T47D (cell line): Measurements from ENCODE around the gene RDM1.
A peak's percentile ranks its signal among the peaks of the same experiment; 100 is the strongest.

Experiments
- DNase-seq, 2 experiments: peaks; one replicate each; pipeline versions ENCODE4 v3.0.0 to v3.0.0-alpha.2; 2011 to 2012; ENCODE audit warnings: low read depth in 1 of 2, low spot score in 1 of 2
- JUND ChIP-seq: IDR thresholded peaks from 2 replicates; pipeline ENCODE4 v1.6.1; 2012; ENCODE audit warnings: low read depth
- in situ Hi-C: cut with HindIII; loops from 2 replicates; pipeline ENCODE4 v1.10.0; 2016; ENCODE audit warnings: low sequenced_read_pairs, low pct_unique_long_range_greater_than_20kb

The RDM1 gene

DNA sequence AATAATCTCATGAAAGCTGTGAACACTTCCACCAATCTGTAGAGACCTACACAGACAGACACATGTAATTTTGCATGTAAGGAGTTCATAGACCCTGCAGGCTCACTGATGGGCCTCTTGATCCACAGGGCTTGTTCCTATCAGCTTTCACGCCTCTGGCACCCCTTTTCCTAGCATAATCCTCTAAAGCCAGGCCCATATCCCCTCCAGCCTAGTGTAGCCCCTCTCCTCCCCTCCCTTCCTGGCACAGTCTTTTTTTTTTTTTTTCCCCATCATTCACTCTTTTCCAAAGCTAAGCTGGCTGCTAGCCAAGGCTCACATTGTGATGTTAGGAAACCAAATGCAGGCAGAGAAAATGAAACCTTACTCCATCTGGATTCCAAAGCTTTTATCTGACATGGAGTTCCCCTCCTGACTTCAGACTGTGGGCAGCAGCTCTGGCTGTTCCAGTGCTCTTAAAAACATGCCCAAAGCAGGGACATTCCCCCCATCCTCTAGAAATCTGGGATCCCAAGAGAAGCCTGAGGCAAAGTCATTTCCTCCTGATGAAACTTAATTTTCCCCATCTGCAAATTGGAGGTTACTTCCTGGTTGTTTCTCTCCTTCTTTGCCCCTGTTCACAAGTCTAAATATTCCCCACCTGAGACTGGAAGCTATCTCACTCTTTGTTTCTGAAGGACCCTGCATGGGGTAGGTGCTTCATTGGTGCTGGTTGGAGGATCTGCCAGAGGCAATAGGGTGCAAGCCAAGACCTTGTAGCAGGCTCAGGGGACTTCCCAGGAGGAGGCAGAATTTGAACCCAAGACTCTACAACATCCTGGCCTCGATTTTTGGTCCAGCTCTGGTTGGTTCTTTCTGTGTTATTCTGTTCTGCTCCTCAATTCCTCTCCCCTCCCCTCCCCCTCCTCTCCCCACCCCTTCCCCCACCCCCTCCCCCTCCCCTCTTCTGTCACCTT is 40.5 kb downstream of the RDM1 start:
- in situ Hi-C loops, result no loop called here
- TF ChIP-seq JUND, result no peak
- DNase-seq, result peak in 1 of 2 experiments; percentile 18

DNA sequence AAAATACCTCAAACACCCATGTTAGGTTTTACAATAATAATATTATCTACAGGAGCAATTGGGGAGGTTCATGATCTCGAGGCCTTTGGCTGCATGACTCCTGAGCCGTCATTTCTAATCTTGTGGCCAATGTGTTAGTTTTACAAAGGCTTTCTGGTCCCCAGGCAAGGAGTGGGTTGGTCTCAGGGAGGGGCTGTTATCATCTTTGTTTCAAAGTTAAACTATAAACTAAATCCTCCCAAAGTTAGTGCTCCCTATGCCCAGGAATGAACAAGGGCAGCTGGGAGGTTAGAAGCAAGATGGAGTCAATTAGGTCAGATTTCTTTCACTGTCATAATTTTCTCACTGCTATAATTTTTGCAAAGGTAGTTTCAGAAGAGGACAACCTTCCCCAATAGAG is 41.3 kb downstream of the RDM1 start:
- in situ Hi-C loops, result no loop called here
- DNase-seq, result no peak
- no peak for TF ChIP-seq JUND

DNA sequence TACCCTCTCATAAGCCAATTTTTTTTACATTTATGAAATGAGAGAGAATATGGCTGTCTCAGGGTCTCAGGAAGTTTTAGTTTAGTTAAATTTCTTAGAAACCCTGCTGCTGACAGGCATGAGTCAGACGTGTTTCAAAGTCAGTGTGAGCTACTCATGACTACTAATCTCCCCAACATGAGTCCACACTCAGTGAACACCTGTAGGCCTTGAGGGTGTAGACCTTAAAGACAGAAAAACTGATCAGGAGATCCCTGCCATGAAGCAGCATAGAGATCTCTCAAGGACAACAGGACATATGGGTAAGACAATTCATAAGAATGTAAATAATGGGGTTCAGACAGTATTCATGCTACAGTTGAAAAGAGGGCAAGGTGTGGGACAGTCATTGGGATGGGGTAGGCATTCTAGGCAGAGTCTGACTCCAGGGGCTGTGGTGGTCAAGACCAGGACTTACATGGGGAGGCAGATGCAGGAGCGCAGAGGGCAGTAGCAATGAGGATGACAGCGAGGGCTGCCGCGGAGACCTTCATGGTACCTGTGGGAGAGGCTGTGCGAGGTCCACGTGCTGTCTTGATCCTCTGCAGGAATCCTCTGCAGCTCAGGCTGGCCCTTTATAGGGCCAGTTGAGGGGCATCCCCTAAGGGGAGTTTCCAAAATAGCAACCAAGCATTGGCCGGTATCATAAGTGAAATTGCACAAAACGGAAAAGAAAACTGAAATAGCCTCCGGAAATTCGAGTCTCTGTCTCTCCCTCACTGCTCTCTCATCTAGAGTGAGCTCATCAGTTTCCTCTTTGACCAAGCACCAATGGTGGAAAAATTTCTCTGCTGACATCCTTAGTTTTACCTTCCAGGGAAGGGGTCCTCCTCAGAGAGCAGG is 50.6 kb downstream of the RDM1 start, which contains the start of gene CCL5:
CCL5 (minus strand) TSS at position 588 of the 882 bp plus-strand sequence.
- TF ChIP-seq JUND, result no peak
- in situ Hi-C loops, result no loop called here
- DNase-seq, result no peak

DNA sequence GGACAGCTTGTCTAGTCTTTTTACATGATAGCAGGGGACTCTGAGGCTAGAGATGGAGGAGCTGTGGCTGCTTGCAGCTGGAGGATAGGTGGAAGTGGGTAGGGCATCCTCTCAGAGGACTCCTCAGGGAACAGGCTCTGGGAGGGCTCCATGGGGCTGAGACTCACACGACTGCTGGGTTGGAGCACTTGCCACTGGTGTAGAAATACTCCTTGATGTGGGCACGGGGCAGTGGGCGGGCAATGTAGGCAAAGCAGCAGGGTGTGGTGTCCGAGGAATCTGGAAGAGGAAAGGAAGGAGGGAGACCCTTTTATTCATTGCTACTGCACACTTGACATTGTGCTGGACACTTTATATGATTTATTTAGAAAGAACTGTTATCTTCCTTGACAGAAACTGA is 52.2 kb downstream of the RDM1 start:
- TF ChIP-seq JUND, result no peak
- in situ Hi-C loops, result no loop called here
- DNase-seq, result no peak

DNA sequence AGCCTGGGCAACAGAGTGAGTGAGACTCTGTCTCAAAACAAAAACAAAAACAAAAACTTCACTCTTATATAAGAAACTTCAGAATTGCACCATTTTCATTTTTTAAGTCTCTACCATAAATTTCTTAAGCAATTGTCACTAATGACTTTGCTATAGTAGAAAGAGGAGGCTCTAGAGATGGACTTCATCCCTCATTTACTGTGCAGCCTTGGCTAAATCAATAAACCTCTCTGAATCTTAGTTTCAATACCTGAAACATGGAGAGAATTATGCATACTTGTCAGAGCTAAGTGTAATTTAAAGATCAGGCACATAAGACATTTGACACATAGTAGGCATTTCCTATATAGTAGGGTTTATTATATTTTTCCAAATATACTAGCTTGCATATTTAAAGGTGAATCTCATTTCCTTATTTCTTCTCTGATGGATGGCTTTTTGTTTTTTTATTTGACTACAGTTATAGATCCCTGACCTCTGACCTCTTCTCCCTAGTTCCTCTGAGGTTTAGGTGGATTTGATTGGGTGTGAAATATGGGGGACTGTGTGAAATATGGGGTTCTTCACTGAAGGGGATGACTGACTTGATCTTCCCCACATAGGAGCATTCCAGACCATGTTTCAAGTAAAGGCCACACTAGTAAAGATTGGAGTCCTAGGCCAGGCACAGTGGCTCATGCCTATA is 53.1 kb downstream of the RDM1 start:
- no peak for DNase-seq
- TF ChIP-seq JUND, result no peak
- in situ Hi-C loops, result no loop called here

DNA sequence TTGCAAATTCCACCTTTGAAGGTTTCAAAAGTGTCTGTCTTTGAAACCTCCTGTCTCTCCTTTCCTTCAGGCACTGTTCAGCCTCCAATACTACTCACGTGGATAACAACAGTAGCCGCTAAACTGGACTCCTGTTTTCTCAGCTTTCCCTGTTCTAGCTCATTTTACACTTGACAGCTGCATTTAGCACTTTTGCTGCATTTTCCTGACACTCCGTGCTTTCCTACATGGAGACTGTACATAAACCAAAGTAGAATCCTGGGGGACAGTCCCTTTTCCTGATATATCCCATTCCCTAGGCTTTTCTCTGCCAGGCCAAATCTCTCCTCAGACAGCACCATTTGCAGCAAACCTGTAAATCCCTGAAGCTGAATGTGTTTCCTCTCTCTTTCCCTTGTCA is 54.0 kb downstream of the RDM1 start:
- no peak for DNase-seq
- no peak for TF ChIP-seq JUND
- in situ Hi-C loops, result no loop called here

DNA sequence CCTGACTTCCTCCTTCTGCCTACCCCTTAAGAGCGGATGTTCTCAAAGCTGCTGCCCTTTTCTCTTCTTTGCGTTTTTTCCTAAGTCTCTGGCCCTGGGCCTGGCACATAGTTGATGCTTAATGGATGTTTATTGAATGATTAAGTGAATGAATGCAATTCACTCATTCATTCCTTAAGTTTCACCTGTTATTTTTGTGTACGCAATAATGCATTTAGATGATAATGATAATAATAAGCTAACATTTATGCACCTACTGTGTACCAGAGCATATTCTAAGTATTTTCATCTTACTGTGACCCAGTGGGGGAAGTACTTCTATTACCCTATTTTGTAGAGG is 54.8 kb downstream of the RDM1 start:
- no peak for DNase-seq
- in situ Hi-C loops, result no loop called here
- TF ChIP-seq JUND, result no peak

DNA sequence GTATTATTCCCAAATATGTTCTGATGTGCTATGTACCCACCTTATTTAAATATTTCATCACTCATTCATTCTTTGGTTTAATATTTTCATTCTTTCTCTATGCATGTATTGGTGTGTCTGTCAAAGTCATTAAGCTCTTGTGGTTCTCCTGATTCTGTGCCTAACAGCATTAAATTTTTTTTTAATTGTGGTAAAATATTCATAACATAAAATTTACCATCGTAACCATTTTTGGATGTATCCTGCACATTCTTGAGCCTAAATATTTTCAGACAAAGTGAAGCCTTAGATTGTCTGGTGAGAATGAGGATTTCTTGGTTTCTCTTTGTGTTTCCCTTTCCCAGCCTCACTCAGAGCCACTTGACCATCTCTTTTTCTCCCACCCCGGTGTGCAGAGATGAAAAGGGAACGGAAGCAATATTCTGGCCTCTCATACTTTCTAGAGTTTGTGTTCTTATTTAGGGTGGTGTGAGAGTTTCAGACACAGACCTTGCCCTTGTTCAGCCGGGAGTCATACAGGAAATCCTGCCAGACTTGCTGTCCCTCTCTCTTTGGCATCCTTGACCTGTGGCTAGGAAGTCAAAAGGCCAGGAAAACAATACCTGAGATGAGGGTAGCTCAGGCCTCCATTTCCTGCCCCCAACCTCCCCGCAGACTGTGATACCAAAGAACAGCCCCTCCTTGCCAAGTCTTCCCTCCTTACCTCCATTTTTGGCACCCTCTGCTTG is 55.3 kb downstream of the RDM1 start:
- in situ Hi-C loops, result no loop called here
- TF ChIP-seq JUND, result no peak
- DNase-seq, result no peak

DNA sequence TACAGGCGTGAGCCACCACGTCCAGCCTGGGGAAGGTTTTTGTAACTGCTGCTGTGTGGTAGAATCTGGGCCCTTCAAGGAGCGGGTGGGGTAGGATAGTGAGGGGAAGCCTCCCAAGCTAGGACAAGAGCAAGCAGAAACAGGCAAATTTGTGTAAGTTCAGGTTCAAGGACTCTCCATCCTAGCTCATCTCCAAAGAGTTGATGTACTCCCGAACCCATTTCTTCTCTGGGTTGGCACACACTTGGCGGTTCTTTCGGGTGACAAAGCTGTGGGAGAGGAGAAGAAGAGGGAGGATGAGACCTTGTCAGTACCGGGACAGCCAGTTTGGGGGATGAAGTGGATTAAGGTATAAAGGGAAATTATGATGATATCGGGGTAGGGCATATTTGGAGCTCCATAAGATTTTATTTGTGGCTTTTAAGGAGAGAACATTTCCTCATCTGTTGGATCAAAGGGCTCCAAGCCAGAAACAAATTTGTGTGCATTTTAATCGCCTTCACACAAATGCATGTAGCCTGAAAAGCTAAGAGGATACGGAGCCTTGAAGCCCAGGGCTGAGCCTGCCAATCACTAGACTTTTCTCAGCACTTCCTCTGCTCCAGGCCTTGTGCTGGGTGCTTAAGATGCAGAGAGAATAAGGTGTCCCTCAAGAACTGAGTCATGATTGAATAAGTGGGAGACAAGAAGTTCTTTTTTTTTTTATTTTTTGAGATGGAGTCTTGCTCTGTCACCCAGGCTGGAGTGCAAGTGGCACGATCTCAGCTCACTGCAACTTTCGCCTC is 58.2 kb downstream of the RDM1 start:
- in situ Hi-C loops, result no loop called here
- DNase-seq, result no peak
- TF ChIP-seq JUND, result no peak

DNA sequence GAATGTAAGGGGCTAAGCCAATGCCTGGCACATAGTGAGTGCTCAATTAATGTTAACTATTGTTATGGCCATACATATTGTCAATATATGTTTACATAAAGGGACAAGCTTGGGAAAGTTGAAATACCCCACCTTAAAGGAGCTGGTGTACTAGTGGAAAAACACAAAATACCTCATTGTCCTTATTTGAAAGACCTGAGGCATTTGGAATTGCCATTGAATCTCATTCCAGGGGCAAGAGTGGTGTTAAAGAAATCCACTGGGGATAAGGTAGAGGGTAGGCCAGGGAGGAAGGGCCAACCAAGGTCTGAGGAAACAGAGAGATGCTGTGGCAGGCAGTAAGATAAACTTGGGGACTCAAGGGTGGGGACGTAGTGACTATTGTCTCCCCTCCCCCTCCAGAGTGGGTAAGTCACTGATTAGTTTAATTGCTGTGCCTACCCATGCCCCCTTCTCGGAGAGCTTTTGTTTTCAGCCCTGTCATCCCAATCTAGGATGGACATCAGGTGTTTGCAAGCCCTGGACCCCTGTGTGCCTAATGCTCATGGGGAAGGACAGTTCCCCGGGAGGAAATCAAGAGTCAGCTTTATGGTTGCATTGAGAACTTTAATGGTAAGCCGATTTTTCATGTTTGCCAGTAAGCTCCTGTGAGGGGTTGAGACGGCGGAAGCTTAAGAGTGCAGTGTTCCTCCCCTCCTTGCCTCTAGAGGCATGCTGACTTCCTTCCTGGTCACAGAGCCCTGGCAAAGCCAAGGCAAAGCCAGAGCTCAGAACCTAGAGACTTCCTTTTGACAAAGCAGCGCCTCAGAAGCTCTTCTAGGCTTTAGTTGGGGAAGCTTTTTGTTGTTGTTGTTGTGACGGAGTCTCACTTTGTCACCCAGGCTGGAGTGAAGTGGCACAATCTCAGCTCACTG is 59.4 kb downstream of the RDM1 start:
- no peak for TF ChIP-seq JUND
- in situ Hi-C loops, result no loop called here

DNA sequence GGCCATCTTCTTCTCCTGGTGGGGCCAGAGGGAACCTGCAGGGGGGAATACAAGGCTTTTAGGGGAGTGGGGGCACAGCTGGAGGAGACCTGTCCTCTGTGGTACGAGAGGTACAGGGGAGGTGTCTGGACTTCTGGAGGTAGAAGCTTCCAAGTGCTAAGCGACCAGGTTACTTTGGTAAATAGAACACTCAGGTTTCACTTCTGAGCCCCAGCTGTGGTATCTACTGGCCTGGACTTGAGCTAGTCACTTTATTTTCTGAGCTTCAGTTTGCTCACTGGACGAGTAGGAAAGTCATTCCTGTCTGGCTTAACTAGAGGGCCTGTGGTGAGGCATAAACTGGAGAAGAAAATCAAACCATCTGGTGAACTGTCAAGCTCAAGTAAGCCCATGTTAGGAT is 61.8 kb downstream of the RDM1 start, which contains the start of gene HEATR9:
HEATR9 (minus strand) TSS at position 155 of the 400 bp plus-strand sequence; CDS start at position 6, 149 bp downstream.
- DNase-seq, result no peak
- TF ChIP-seq JUND, result no peak
- in situ Hi-C loops, result no loop called here

More for the DNA sequence above, 59.4 kb downstream of the RDM1 start:
- DNase-seq, result peak in 1 of 2 experiments; percentile 20
